Stimulated activated naive CD8-positive, alpha-beta T cell treated with anti-CD3 and anti-CD28 coated beads, Interleukin-15, Interleukin-2, amounts not matched to agents 100 ng/mL and 50 ng/mL, for 24 hours (primary cell): Measurements from ENCODE around the gene ATAD3A.
"Not testable (repeated sequence)": the region's sequence is repeated elsewhere in the genome, so short reads cannot be mapped to it uniquely, and the experiment has no call there.

Source experiments
- H3K27ac Mint-ChIP-seq: one replicate; pipeline ENCODE4 v1.8.0; 2021; ENCODE audit warnings: mild to moderate bottlenecking, mixed read lengths
- H3K27me3 Mint-ChIP-seq: one replicate; pipeline ENCODE4 v1.8.0; 2021; ENCODE audit warnings: mixed read lengths
- H3K36me3 Mint-ChIP-seq: one replicate; pipeline ENCODE4 v1.8.0; 2021; ENCODE audit warnings: low read depth, mixed read lengths
- H3K4me1 Mint-ChIP-seq: one replicate; pipeline ENCODE4 v1.8.0; 2021; ENCODE audit warnings: low read depth, mixed read lengths
- H3K4me3 Mint-ChIP-seq: one replicate; pipeline ENCODE4 v1.8.0; 2021; ENCODE audit warnings: mild to moderate bottlenecking, mixed read lengths
- H3K9me3 Mint-ChIP-seq: one replicate; pipeline ENCODE4 v1.8.0; 2021; ENCODE audit warnings: mixed read lengths

The ATAD3A gene

DNA sequence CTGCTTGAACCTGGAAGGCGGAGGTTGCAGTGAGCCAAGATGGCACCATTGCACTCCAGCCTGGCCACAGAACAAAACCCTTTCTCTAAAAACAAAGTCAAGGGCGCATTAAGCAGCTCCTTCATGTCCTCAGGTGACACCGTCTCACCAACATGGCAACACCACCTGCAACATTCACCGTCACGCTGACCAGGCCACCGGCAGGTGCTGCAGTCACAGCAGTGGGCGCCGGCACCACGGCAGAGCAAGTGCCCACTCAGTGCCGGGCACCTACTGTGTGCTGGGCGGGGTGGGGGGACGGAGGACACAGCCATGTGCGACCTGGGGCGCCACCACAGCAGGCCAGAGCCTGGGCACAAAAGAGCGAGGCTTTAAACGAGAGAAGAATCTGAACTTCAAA, 28.2 kb upstream of the ATAD3A start:
- Mint-ChIP-seq H3K4me3 (no peak overlapping the region), H3K27ac (no peak overlapping the region), H3K4me1 (no peaks in the 10 kb centered on the region), H3K27me3 (no peaks in the 10 kb centered on the region), H3K36me3 (peaks cover 47% of the 10 kb centered on the region), H3K9me3 (no peaks in the 10 kb centered on the region)

GRCh38 chr1:1484976-1485750, 26.8 kb upstream of the ATAD3A start:
- H3K27ac Mint-ChIP-seq, H3K4me1 Mint-ChIP-seq, H3K9me3 Mint-ChIP-seq, H3K27me3 Mint-ChIP-seq, H3K4me3 Mint-ChIP-seq: not testable (repeated sequence)
- H3K36me3 Mint-ChIP-seq: peaks cover 47% of the 10 kb centered on the region

DNA sequence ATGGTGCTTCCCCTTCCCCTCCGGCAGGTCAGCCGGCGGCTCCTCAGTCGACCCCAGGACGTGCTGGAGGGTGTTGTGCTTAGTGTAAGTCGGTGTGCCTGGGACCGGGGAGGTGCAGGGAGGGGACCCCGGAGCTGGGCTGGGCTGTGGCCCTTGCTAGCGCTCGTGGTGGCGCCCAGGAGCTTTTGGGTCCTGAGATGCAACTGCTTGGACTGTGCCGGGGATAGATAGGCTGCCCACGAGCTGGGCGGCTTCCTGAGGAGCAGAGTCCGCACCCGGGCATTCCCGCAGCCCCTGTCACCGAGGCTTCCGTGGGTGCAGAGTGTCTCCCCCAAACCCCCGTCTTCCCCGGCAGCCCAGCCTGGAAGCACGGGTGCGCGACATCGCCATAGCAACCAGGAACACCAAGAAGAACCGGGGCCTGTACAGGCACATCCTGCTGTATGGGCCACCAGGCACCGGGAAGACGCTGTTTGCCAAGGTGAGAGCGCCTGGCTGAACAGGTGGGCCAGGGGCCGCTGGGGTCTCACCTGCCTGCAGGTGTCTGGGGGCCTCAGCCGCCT, 26.1 kb upstream of the ATAD3A start:
- not testable (repeated sequence) for H3K4me3 Mint-ChIP-seq, H3K27me3 Mint-ChIP-seq, H3K27ac Mint-ChIP-seq, H3K9me3 Mint-ChIP-seq, H3K4me1 Mint-ChIP-seq
- H3K36me3 Mint-ChIP-seq: peaks cover 48% of the 10 kb centered on the region

DNA sequence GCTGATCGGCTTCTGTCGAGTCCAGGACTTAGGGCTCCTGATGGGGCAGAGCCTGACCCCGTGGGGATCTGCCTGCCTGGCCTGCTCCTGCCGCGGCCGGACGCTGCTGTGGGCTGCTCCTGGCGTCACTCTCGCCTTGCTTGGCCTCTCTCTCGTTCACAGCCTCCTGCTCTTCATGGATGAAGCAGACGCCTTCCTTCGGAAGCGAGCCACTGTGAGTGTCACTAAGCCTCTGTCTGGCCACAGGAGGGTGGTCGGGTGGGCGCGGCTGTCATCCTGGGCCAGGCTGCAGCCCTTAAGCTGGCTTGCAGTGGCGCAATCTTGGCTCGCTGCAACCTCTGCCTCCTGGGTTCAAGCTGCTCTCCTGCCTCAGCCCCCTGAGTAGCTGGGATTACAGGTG, 24.3 kb upstream of the ATAD3A start:
- Mint-ChIP-seq H3K4me1 (no peaks in the 10 kb centered on the region), H3K27me3 (no peaks in the 10 kb centered on the region), H3K27ac (no peak overlapping the region), H3K9me3 (no peaks in the 10 kb centered on the region), H3K36me3 (peaks cover 52% of the 10 kb centered on the region), H3K4me3 (no peak overlapping the region)

DNA sequence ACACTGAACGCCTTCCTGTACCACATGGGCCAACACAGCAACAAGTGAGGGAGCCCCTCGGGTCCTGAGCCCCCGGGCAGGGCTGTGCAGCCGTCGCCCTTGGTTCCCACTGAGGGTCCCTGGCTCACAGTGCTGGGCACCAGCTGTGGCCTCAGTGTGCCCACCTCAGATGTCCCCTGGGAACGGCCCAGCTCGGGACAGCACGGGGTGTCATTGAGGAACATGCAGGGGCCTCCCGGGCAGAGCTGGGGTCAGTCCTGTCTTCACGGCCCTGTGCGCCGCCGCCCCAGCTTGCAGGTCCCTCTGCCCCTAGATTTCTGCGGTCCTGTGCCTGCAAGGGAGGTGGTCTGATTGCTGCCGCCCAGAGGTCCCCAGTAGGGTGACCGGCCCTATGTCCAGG, 22.7 kb upstream of the ATAD3A start:
- no peaks in the 10 kb centered on the region for H3K4me1 Mint-ChIP-seq
- H3K27ac Mint-ChIP-seq: no peak overlapping the region
- H3K36me3 Mint-ChIP-seq: peaks cover 62% of the 10 kb centered on the region
- no peaks in the 10 kb centered on the region for H3K9me3 Mint-ChIP-seq
- no peak overlapping the region for H3K4me3 Mint-ChIP-seq
- no peaks in the 10 kb centered on the region for H3K27me3 Mint-ChIP-seq

DNA sequence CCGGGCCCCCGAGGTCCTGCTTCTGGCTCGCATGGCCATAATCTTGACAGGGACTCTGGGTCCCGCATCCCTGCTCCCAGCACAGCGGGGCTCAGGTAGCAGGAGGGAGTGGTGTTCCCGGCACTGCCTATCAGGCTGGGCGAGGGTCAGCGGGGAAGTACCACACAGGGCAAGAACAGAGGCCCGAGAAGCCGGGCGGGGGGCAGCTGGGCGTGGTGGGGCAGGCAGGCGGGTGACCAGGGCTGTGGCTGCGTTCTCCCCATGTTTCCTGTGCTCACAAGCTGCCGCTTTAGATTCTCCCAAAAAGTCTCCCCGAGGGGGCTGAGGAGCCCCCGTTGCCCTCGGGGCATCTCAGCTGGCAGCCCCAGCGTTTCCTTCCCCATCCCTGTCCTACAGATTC, 22.1 kb upstream of the ATAD3A start:
- Mint-ChIP-seq H3K27me3 (no peaks in the 10 kb centered on the region), H3K36me3 (peaks cover 58% of the 10 kb centered on the region), H3K4me3 (no peak overlapping the region), H3K27ac (no peak overlapping the region), H3K9me3 (no peaks in the 10 kb centered on the region), H3K4me1 (no peaks in the 10 kb centered on the region)

GRCh38 chr1:1490633-1491230, 21.2 kb upstream of the ATAD3A start:
- H3K27me3 Mint-ChIP-seq: no peaks in the 10 kb centered on the region
- no peaks in the 10 kb centered on the region for H3K9me3 Mint-ChIP-seq
- H3K4me3 Mint-ChIP-seq: no peak overlapping the region
- no peaks in the 10 kb centered on the region for H3K4me1 Mint-ChIP-seq
- H3K36me3 Mint-ChIP-seq: peaks cover 58% of the 10 kb centered on the region
- H3K27ac Mint-ChIP-seq: no peak overlapping the region

GRCh38 chr1:1491601-1492000, 20.4 kb upstream of the ATAD3A start:
- H3K36me3 Mint-ChIP-seq: peaks cover 58% of the 10 kb centered on the region
- no peaks in the 10 kb centered on the region for H3K4me1 Mint-ChIP-seq

DNA sequence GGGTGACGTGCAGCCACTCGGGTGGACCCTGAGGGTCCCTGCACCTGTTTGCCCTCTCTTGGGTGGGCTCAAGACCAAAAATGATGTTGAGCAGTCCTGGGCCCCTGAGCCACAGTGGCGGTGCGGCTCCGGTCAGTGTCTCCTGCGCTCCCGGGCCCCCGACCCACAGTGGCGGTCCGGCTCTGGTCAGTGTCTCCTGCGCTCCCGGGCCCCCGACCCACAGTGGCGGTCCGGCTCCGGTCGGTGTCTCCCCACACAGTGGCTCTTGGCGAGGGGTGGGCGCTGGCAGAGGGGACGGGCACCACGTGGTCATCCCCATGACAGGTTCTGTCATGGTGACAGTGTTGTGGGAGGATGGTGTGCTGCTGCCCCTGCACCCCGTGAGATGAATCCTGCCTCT, 17.7 kb upstream of the ATAD3A start:
- H3K4me1 Mint-ChIP-seq, H3K27me3 Mint-ChIP-seq, H3K27ac Mint-ChIP-seq, H3K4me3 Mint-ChIP-seq, H3K9me3 Mint-ChIP-seq: not testable (repeated sequence)
- H3K36me3 Mint-ChIP-seq: peaks cover 41% of the 10 kb centered on the region

More at GRCh38 chr1:1491601-1492000, 20.4 kb upstream of the ATAD3A start:
- Mint-ChIP-seq H3K27me3 (no peaks in the 10 kb centered on the region), H3K4me3 (no peak overlapping the region), H3K27ac (no peak overlapping the region), H3K9me3 (no peaks in the 10 kb centered on the region)

GRCh38 chr1:1495461-1495975, 16.4 kb upstream of the ATAD3A start:
- not testable (repeated sequence) for H3K4me1 Mint-ChIP-seq, H3K27me3 Mint-ChIP-seq, H3K27ac Mint-ChIP-seq, H3K9me3 Mint-ChIP-seq, H3K4me3 Mint-ChIP-seq
- peaks cover 29% of the 10 kb centered on the region for H3K36me3 Mint-ChIP-seq

DNA sequence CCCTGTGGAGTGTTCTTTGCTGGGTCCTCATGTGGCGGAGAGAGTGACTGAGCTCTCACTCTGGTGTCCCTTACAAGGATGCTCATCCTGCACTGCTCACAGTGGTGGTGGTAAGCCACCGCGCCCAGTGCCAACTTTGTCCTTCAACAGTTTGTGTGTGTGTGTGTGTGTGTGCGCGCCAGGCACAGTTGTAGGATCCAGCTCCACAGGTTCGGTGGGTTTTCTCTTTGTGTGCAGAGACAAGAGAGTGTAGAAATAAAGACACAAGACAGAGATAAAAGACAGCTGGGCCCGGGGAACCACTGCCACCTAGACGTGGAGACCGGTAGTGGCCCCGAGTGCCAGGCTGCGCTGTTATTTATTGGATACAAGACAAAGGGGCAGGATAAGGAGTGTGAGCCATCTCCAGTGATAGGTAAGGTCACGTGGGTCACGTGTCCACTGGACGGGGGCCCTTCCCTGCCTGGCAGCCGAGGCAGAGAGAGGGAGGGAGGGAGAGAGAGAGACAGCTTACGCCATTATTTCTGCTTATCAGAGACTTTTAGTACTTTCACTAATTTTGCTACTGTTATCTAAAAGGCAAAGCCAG, 7.1 kb upstream of the ATAD3A start:
- peaks cover 14% of the 10 kb centered on the region for H3K4me1 Mint-ChIP-seq
- not testable (repeated sequence) for H3K9me3 Mint-ChIP-seq
- peak overlapping the region; percentile 77 for H3K4me3 Mint-ChIP-seq

GRCh38 chr1:1505366-1505798, 6.6 kb upstream of the ATAD3A start:
- H3K9me3 Mint-ChIP-seq, H3K27me3 Mint-ChIP-seq, H3K36me3 Mint-ChIP-seq: not testable (repeated sequence)
- Mint-ChIP-seq H3K4me1 (peaks cover 14% of the 10 kb centered on the region), H3K27ac (peak overlapping the region; percentile 97), H3K4me3 (peak overlapping the region; percentile 77)

More for the DNA sequence above, 7.1 kb upstream of the ATAD3A start:
- H3K27me3 Mint-ChIP-seq, H3K36me3 Mint-ChIP-seq: not testable (repeated sequence)
- H3K27ac Mint-ChIP-seq: peak overlapping the region; percentile 97

- not testable (repeated sequence) for H3K36me3 Mint-ChIP-seq, H3K27me3 Mint-ChIP-seq, H3K9me3 Mint-ChIP-seq
- Mint-ChIP-seq H3K4me3 (peak overlapping the region; percentile 77), H3K4me1 (peaks cover 16% of the 10 kb centered on the region), H3K27ac (peak overlapping the region; percentile 97)
These were observed 6.2 kb upstream of the ATAD3A start for GRCh38 chr1:1505801-1506200.

DNA sequence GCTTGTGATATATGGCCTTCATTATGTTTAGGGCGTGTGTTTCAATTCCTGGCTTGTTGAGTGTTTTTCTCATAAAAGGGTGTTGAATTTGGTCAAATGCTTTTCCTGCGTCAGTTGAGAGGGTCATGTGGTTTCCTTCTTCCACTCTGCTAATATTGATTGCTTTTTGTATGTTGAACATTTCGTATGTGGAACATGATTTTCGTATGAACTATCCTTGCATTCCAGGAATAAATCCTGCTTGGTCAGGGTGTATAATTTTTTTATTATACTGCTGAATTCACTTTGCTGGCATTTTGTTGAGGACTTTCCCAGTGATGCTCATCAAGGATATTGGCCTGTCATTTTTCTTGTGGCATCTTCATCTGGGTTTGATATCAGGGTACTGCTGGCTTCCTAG, 4.7 kb upstream of the ATAD3A start:
- Mint-ChIP-seq H3K4me3 (no peak overlapping the region), H3K27me3 (no peaks in the 10 kb centered on the region), H3K36me3 (no peaks in the 10 kb centered on the region), H3K4me1 (peaks cover 21% of the 10 kb centered on the region), H3K27ac (no peak overlapping the region), H3K9me3 (no peaks in the 10 kb centered on the region)

DNA sequence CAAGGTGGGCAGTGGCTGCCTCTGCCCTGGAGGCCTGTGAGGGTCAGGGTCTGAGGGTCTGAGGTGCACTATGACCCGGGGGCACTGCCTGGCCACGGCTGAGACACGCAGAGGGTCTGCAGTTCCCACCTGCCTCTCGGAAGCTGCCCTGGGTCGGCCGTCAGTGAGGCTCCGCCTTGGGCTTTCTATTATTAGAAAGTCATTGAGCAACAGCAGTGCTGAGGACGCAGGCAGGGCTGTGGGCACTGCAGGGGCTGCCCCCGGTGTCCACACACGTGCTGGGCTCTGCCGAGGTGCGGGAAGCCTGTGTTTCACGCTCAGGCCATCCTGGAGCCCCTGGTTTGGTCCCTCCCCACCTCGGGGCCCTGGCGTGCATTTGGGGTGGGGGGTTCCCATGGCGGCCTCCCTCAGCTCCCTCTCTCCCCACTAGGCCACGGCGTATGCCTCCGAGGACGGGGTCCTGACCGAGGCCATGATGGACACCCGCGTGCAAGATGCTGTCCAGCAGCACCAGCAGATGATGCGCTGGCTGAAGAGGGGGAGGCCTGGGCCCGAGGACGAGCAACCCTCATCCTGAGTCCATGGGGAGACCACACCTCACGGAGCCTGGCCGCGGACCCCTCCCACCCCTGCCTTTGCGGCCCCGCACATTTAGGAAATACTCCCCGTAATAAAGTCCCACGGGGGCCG, 3.0 kb upstream of the ATAD3A start:
- peaks cover 26% of the 10 kb centered on the region for H3K4me1 Mint-ChIP-seq
- H3K36me3 Mint-ChIP-seq, H3K9me3 Mint-ChIP-seq, H3K4me3 Mint-ChIP-seq, H3K27me3 Mint-ChIP-seq, H3K27ac Mint-ChIP-seq: not testable (repeated sequence)
